ENCODE measurements around the gene EFCAB8.

GRCh38 chr20:32908334-32909292 is 49.9 kb downstream of the EFCAB8 start:
- TF ChIP-seq CTCF (IDR thresholded peaks at IDR 0.05), result no peak
- TF ChIP-seq POLR2A (IDR thresholded peaks at IDR 0.05), result no peak

Data from vagina (tissue), 2 donors.